Neural progenitor cell (in vitro differentiated cells): ENCODE measurements around the gene KIAA0232. TPM values are rescaled to one million over a fixed set of nuclear protein-coding genes. Genes with fewer than 3 reads are reported as not detected.

ENCODE experiments used
- DNase-seq: peaks from one replicate; pipeline ENCODE4 v3.0.0-alpha.2; 2016; ENCODE audit warnings: low spot score
- H2AFZ ChIP-seq: fragments of 200-600 bp; sonication (generic); replicated peaks from 2 replicates; pipeline ENCODE4 v1.6.1; 2016; ENCODE audit warnings: antibody characterized with exemption
- H3F3A ChIP-seq: fragments of 200-600 bp; sonication (generic); 2 replicates; pipeline ENCODE4 v1.6.1; 2016; ENCODE audit warnings: antibody characterized with exemption, low read depth
- H3K27ac ChIP-seq: fragments of 200-600 bp; sonication (generic); 2 replicates; pipeline ENCODE4 v1.5.1; 2016; ENCODE audit warnings: mild to moderate bottlenecking
- H3K27me3 ChIP-seq: fragments of 200-600 bp; sonication (generic); 2 replicates; pipeline ENCODE4 v1.6.1; 2016; ENCODE audit warnings: mild to moderate bottlenecking, moderate library complexity
- H3K36me3 ChIP-seq: fragments of 200-600 bp; sonication (generic); 2 replicates; pipeline ENCODE4 v1.5.1; 2016
- H3K4me1 ChIP-seq: fragments of 200-600 bp; sonication (generic); 2 replicates; pipeline ENCODE4 v1.6.1; 2016; ENCODE audit warnings: mixed run types
- H3K4me2 ChIP-seq: fragments of 200-600 bp; sonication (generic); 2 replicates; pipeline ENCODE4 v1.6.1; 2016
- H3K4me3 ChIP-seq: fragments of 200-600 bp; sonication (generic); 2 replicates; pipeline ENCODE4 v1.5.1; 2016
- H3K79me2 ChIP-seq: fragments of 200-600 bp; sonication (generic); 2 replicates; pipeline ENCODE4 v1.6.1; 2016; ENCODE audit warnings: low read depth
- H3K9ac ChIP-seq: fragments of 200-600 bp; sonication (generic); 2 replicates; pipeline ENCODE4 v1.6.1; 2016
- H3K9me3 ChIP-seq: fragments of 200-600 bp; sonication (generic); 2 replicates; pipeline ENCODE4 v1.5.1; 2016; ENCODE audit warnings: low read depth
- H4K20me1 ChIP-seq: fragments of 200-600 bp; sonication (generic); 2 replicates; pipeline ENCODE4 v1.6.1; 2016; ENCODE audit warnings: low read depth
- H3K27ac Mint-ChIP-seq: 3 replicates; pipeline ENCODE4 v1.8.0; 2021; ENCODE audit warnings: mixed read lengths
- H3K27me3 Mint-ChIP-seq: 2 replicates; pipeline ENCODE4 v1.8.0; 2022; ENCODE audit warnings: low read depth, mild to moderate bottlenecking, inconsistent platforms, moderate library complexity, mixed read lengths; ENCODE audit not compliant: insufficient read depth
- H3K36me3 Mint-ChIP-seq: 3 replicates; pipeline ENCODE4 v1.8.0; 2021; ENCODE audit warnings: mixed read lengths
- H3K4me1 Mint-ChIP-seq: 3 replicates; pipeline ENCODE4 v1.8.0; 2021; ENCODE audit warnings: mixed read lengths
- H3K4me3 Mint-ChIP-seq: 3 replicates; pipeline ENCODE4 v1.8.0; 2021; ENCODE audit warnings: mild to moderate bottlenecking, moderate library complexity, mixed read lengths
- H3K9me3 Mint-ChIP-seq: 3 replicates; pipeline ENCODE4 v1.8.0; 2020; ENCODE audit warnings: mixed read lengths
- CTCF ChIP-seq: fragments of 200-600 bp; sonication (generic); IDR thresholded peaks from 2 replicates; pipeline ENCODE4 v1.5.1; 2017; ENCODE audit warnings: antibody characterized with exemption, mild to moderate bottlenecking
- EZH2 ChIP-seq: fragments of 200-600 bp; sonication (generic); IDR thresholded peaks from 2 replicates; pipeline ENCODE4 v1.6.1; 2017; ENCODE audit warnings: antibody characterized with exemption, mild to moderate bottlenecking, moderate library complexity
- EZH2phosphoT487 ChIP-seq: fragments of 200-600 bp; sonication (generic); IDR thresholded peaks from 2 replicates; pipeline ENCODE4 v1.6.1; 2017; ENCODE audit warnings: antibody characterized with exemption
- total RNA-seq: library from RNA; depleted of rRNA; stranded (reverse); fragments of >200 nt; gene quantifications from 2 replicates; pipeline ENCODE4 v1.2.3, GENCODE V29; 2015; ENCODE audit warnings: low replicate concordance

The KIAA0232 gene
- total RNA-seq, 1 donor from 2014 or later, result 42.9 TPM

GRCh38 chr4:6840062-6840976 is 57.8 kb downstream of the KIAA0232 start:
- peaks cover 4% of the 10 kb centered on the region for H3K9me3 ChIP-seq
- Mint-ChIP-seq H3K27ac (no peak overlapping the region), H3K4me3 (no peak overlapping the region), H3K4me1 (peaks cover 18% of the 10 kb centered on the region), H3K27me3 (peaks cover 2% of the 10 kb centered on the region), H3K36me3 (peaks cover 31% of the 10 kb centered on the region), H3K9me3 (peaks cover 11% of the 10 kb centered on the region)
- no peak overlapping the region for H3K9ac ChIP-seq
- peaks cover 77% of the 10 kb centered on the region for H3K79me2 ChIP-seq
- H2AFZ ChIP-seq, result no peak overlapping the region
- H3K4me1 ChIP-seq, result peaks cover 19% of the 10 kb centered on the region
- no peak overlapping the region for H3K4me3 ChIP-seq
- no peaks in the 10 kb centered on the region for H3K27me3 ChIP-seq
- peaks cover 26% of the 10 kb centered on the region for H3F3A ChIP-seq
- H3K27ac ChIP-seq, result peak overlapping the region; percentile 33
- H3K36me3 ChIP-seq, result peaks cover under 1% of the 10 kb centered on the region
- H3K4me2 ChIP-seq, result peak overlapping the region; percentile 0
- peak; percentile 36 for DNase-seq
- H4K20me1 ChIP-seq, result peaks cover 38% of the 10 kb centered on the region
- no peak for TF ChIP-seq CTCF
- TF ChIP-seq EZH2phosphoT487, result no peak
- no peak for TF ChIP-seq EZH2

- H3K79me2 ChIP-seq, result peaks cover 75% of the 10 kb centered on the region
These were observed 62.5 kb downstream of the KIAA0232 start for GRCh38 chr4:6845027-6845426.

GRCh38 chr4:6845574-6845973 is 63.0 kb downstream of the KIAA0232 start:
- Mint-ChIP-seq H3K27me3 (no peaks in the 10 kb centered on the region), H3K4me3 (no peak overlapping the region), H3K27ac (no peak overlapping the region), H3K36me3 (peaks cover 31% of the 10 kb centered on the region), H3K9me3 (no peaks in the 10 kb centered on the region), H3K4me1 (peaks cover 22% of the 10 kb centered on the region)
- Histone ChIP-seq H3K4me2 (peak overlapping the region; percentile 56), H2AFZ (no peak overlapping the region), H3K4me1 (peaks cover 39% of the 10 kb centered on the region), H3K27ac (peak overlapping the region; percentile 39), H3K9me3 (no peaks in the 10 kb centered on the region), H3K79me2 (peaks cover 72% of the 10 kb centered on the region), H3K4me3 (no peak overlapping the region), H3K27me3 (no peaks in the 10 kb centered on the region), H3K36me3 (no peaks in the 10 kb centered on the region), H3F3A (peaks cover 26% of the 10 kb centered on the region), H3K9ac (no peak overlapping the region), H4K20me1 (peaks cover 52% of the 10 kb centered on the region)
- no peak for TF ChIP-seq EZH2phosphoT487
- TF ChIP-seq EZH2, result no peak
- TF ChIP-seq CTCF, result no peak
- no peak for DNase-seq

More at GRCh38 chr4:6845027-6845426, 62.5 kb downstream of the KIAA0232 start:
- H2AFZ ChIP-seq, result no peak overlapping the region
- Mint-ChIP-seq H3K4me3 (no peak overlapping the region), H3K27me3 (no peaks in the 10 kb centered on the region), H3K27ac (no peak overlapping the region), H3K9me3 (no peaks in the 10 kb centered on the region), H3K36me3 (peaks cover 26% of the 10 kb centered on the region), H3K4me1 (peaks cover 27% of the 10 kb centered on the region)
- TF ChIP-seq CTCF, result no peak
- no peak for TF ChIP-seq EZH2phosphoT487
- TF ChIP-seq EZH2, result no peak
- H3K36me3 ChIP-seq, result no peaks in the 10 kb centered on the region
- no peak overlapping the region for H3K27ac ChIP-seq
- H3K9ac ChIP-seq, result no peak overlapping the region
- H4K20me1 ChIP-seq, result peaks cover 58% of the 10 kb centered on the region
- H3K4me3 ChIP-seq, result no peak overlapping the region
- peaks cover 29% of the 10 kb centered on the region for H3F3A ChIP-seq
- H3K4me2 ChIP-seq, result no peak overlapping the region
- no peaks in the 10 kb centered on the region for H3K9me3 ChIP-seq
- peaks cover 43% of the 10 kb centered on the region for H3K4me1 ChIP-seq
- peak; percentile 51 for DNase-seq
- H3K27me3 ChIP-seq, result no peaks in the 10 kb centered on the region
